ENCODE measurements around the gene XRRA1. TPM values are rescaled to one million over a fixed set of nuclear protein-coding genes. Genes with fewer than 3 reads are reported as not detected.

The XRRA1 gene
- total RNA-seq, 4 donors from 2014 or later: 7.4 to 18.6 (median 14.5) TPM

DNA sequence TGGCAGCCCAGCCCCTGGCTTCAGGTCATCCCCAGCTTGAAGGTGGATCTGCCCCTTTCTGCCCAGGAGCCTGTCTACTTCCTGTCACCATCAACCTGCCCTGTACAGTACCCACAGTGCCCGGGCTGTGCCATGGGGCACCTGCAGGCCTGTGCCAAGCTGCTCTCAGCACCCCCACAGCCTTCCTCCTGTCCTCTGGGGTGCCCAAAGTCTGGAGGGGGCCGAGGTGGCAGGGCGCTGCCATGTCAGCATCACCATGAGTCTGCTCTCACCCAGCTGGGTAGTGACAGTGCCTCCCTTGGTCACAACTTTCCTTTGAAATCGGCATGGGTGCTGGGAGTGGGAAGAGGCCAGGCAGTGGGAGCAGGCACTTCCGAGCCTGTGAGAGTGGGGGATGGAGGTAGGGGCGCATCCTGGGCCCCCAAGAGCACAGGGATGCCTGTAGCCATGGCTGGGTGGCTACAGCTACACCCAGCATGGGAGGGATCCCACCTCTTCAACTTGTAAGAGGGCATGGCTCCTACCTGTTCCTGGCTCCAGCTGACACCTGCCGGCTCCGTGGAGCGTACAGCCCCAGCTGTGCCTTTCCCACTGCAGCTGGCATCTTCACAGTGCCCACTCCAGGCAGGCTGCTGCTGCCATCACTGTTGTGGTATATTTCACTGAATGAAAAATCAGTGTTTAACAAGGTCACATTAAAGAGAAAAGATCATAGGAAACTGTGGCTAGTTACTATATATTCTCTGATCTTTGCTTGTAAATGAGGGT, 157.4 kb downstream of the XRRA1 start:
- no peak for DNase-seq (ENCODE audit: low spot score)
- TF ChIP-seq, protein P1, sequence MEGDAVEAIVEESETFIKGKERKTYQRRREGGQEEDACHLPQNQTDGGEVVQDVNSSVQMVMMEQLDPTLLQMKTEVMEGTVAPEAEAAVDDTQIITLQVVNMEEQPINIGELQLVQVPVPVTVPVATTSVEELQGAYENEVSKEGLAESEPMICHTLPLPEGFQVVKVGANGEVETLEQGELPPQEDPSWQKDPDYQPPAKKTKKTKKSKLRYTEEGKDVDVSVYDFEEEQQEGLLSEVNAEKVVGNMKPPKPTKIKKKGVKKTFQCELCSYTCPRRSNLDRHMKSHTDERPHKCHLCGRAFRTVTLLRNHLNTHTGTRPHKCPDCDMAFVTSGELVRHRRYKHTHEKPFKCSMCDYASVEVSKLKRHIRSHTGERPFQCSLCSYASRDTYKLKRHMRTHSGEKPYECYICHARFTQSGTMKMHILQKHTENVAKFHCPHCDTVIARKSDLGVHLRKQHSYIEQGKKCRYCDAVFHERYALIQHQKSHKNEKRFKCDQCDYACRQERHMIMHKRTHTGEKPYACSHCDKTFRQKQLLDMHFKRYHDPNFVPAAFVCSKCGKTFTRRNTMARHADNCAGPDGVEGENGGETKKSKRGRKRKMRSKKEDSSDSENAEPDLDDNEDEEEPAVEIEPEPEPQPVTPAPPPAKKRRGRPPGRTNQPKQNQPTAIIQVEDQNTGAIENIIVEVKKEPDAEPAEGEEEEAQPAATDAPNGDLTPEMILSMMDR (IDR thresholded peaks at IDR 0.05): no peak

More for the DNA sequence above, 157.4 kb downstream of the XRRA1 start:
- no peak for ATAC-seq (ENCODE audit: low FRiP score)

Small RNA genes within 50 kb of the gene (small RNA-seq; reads per million reads assigned to genes)
- gene RN7SL239P: not detected
- gene RNU6-216P: not detected

Other genes with a start within 250 kb of the XRRA1 start
- under 1 TPM in 2 of 4 donors, not detected in 2; 0.28 to 0.96 TPM for gene CHRDL2, start 217.7 kb downstream of the XRRA1 start, total RNA-seq
- 10 to 100 TPM; 15.2 to 27.3 (median 20.4) TPM for gene RNF169, start 200.2 kb downstream of the XRRA1 start, total RNA-seq
- gene SPCS2, start 175 bp upstream of the XRRA1 start, total RNA-seq: 100 to 1,000 TPM in 1 of 4 donors, 10 to 100 TPM in 3; 33.3 to 104 (median 47.0) TPM
- 1 to 10 TPM; 4.6 to 9.6 (median 6.2) TPM for gene NEU3, start 39.8 kb upstream of the XRRA1 start, total RNA-seq
- not detected for gene OR2AT4, start 147.8 kb upstream of the XRRA1 start, total RNA-seq
- 100 to 1,000 TPM in 2 of 4 donors, 10 to 100 TPM in 2; 51.5 to 151 (median 106) TPM for gene SLCO2B1, start 202.0 kb upstream of the XRRA1 start, total RNA-seq